Endodermal cell (in vitro differentiated cells): ENCODE measurements around the gene PPM1L. TPM values are rescaled to one million over a fixed set of nuclear protein-coding genes. Genes with fewer than 3 reads are reported as not detected.

ENCODE experiments used
- DNase-seq: peaks from one replicate; pipeline ENCODE4 v3.0.0-alpha.2; 2017
- H3K27ac ChIP-seq: 2 replicates; pipeline ENCODE4 v1.5.1; 2013; ENCODE audit warnings: mild to moderate bottlenecking, low read depth, low read length, moderate library complexity
- H3K27me3 ChIP-seq: 2 replicates; pipeline ENCODE4 v1.6.1; 2013; ENCODE audit warnings: mild to moderate bottlenecking, low read length, moderate library complexity; ENCODE audit not compliant: insufficient read depth, control insufficient read depth, poor library complexity, severe bottlenecking
- H3K36me3 ChIP-seq: 2 replicates; pipeline ENCODE4 v1.7.0; 2013; ENCODE audit warnings: mild to moderate bottlenecking, low read length, moderate library complexity; ENCODE audit not compliant: control insufficient read depth, insufficient read depth
- H3K4me1 ChIP-seq: one replicate; pipeline ENCODE4 v1.7.0; 2013; ENCODE audit warnings: low read length; ENCODE audit not compliant: control insufficient read depth, insufficient read depth
- H3K4me3 ChIP-seq: 2 replicates; pipeline ENCODE4 v1.5.1; 2013; ENCODE audit warnings: mild to moderate bottlenecking, low read length, moderate library complexity
- H3K9ac ChIP-seq: 2 replicates; pipeline ENCODE4 v1.6.1; 2013; ENCODE audit warnings: mild to moderate bottlenecking, low read length, moderate library complexity; ENCODE audit not compliant: poor library complexity, severe bottlenecking; ENCODE audit errors: extremely low read depth
- H3K9me3 ChIP-seq: 2 replicates; pipeline ENCODE4 v1.6.1; 2013; ENCODE audit warnings: mild to moderate bottlenecking, low read length, moderate library complexity; ENCODE audit not compliant: control insufficient read depth
- H3K27ac Mint-ChIP-seq: 2 replicates; pipeline ENCODE4 v1.8.0; 2020; ENCODE audit warnings: mixed read lengths
- H3K27me3 Mint-ChIP-seq: 2 replicates; pipeline ENCODE4 v1.8.0; 2021; ENCODE audit warnings: mild to moderate bottlenecking, mixed read lengths; ENCODE audit not compliant: insufficient read depth
- H3K36me3 Mint-ChIP-seq: 2 replicates; pipeline ENCODE4 v1.8.0; 2020; ENCODE audit warnings: low read depth, mixed read lengths
- H3K4me1 Mint-ChIP-seq: 2 replicates; pipeline ENCODE4 v1.8.0; 2020; ENCODE audit warnings: mixed read lengths
- H3K4me3 Mint-ChIP-seq: 2 replicates; pipeline ENCODE4 v1.8.0; 2020; ENCODE audit warnings: mild to moderate bottlenecking, moderate library complexity, mixed read lengths
- H3K9me3 Mint-ChIP-seq: 2 replicates; pipeline ENCODE4 v1.8.0; 2020; ENCODE audit warnings: mild to moderate bottlenecking, mixed read lengths
- CTCF ChIP-seq: fragments of 200-600 bp; sonication (generic); conservative IDR thresholded peaks from 2 replicates; pipeline ENCODE4 v1.5.0; 2021; ENCODE audit warnings: antibody characterized with exemption, mild to moderate bottlenecking
- WGBS, 2 experiments: methylation state at CpG; one replicate each; pipeline versions ENCODE4 v1.1.5 to v1.1.7; 2013; ENCODE audit warnings: missing lambda C conversion rate in 2 of 2, mixed read lengths in 1 of 2; ENCODE audit not compliant: insufficient coverage in 1 of 2, insufficient read length in 1 of 2; 5-methylcytosine and 5-hydroxymethylcytosine counted together
- total RNA-seq, 2 donors: library from RNA; stranded (reverse); fragmentation: NEBNext Ultra II Directional in 1 of 2; extraction: Animal tissue kit (Norgen Biotek cat#: 25700) in 1 of 2; gene quantifications; 2 replicates in 1 of 2; 3 replicates in 1 of 2; pipeline ENCODE4 v1.2.1, GENCODE V29; 2021

PPM1L gene
- total RNA-seq, 2 donors from 2014 or later, result 1.6 to 3.3 TPM

- Mint-ChIP-seq H3K36me3 (no peaks in the 10 kb centered on the region), H3K4me1 (peaks cover 17% of the 10 kb centered on the region), H3K4me3 (peak overlapping the region; percentile 67), H3K27ac (no peak overlapping the region), H3K9me3 (no peaks in the 10 kb centered on the region), H3K27me3 (peaks cover 62% of the 10 kb centered on the region)
- peak; percentile 83 for DNase-seq
- no peak overlapping the region for H3K9ac ChIP-seq
- peaks cover 4% of the 10 kb centered on the region for H3K4me1 ChIP-seq
- peaks cover 69% of the 10 kb centered on the region for H3K27me3 ChIP-seq
- 1 to 2% methylated on average over 17 to 27 of the region's 27 CpGs for WGBS, 2 experiments
- H3K36me3 ChIP-seq, result no peaks in the 10 kb centered on the region
- TF ChIP-seq CTCF, result no peak
- H3K4me3 ChIP-seq, result peak overlapping the region; percentile 83
- no peak overlapping the region for H3K27ac ChIP-seq
- H3K9me3 ChIP-seq, result no peaks in the 10 kb centered on the region
Measured at GRCh38 chr3:160754371-160754854, 1.6 kb upstream of the PPM1L start.

- Histone ChIP-seq H3K36me3 (no peaks in the 10 kb centered on the region), H3K4me3 (peak overlapping the region; percentile 83), H3K9ac (peak overlapping the region; percentile 49), H3K9me3 (no peaks in the 10 kb centered on the region), H3K27me3 (peaks cover 62% of the 10 kb centered on the region), H3K4me1 (peaks cover 4% of the 10 kb centered on the region), H3K27ac (peak overlapping the region; percentile 88)
- 0% methylated on average over 19 to 85 of the region's 85 CpGs for WGBS, 2 experiments
- H3K27ac Mint-ChIP-seq, result peak overlapping the region; percentile 74
- TF ChIP-seq CTCF, result no peak
- H3K36me3 Mint-ChIP-seq, result no peaks in the 10 kb centered on the region
- no peaks in the 10 kb centered on the region for H3K9me3 Mint-ChIP-seq
- H3K27me3 Mint-ChIP-seq, result peaks cover 62% of the 10 kb centered on the region
- peaks cover 17% of the 10 kb centered on the region for H3K4me1 Mint-ChIP-seq
- H3K4me3 Mint-ChIP-seq, result peak overlapping the region; percentile 67
- DNase-seq, result peak; percentile 94
Measured at GRCh38 chr3:160754855-160755747, 930 bp upstream of the PPM1L start.

GRCh38 chr3:160757233-160758106, 1.4 kb downstream of the PPM1L start:
- H3K9me3 Mint-ChIP-seq, result no peaks in the 10 kb centered on the region
- H3K36me3 ChIP-seq, result no peaks in the 10 kb centered on the region
- no peak overlapping the region for H3K27ac ChIP-seq
- H3K27me3 Mint-ChIP-seq, result peaks cover 48% of the 10 kb centered on the region
- H3K27me3 ChIP-seq, result peaks cover 41% of the 10 kb centered on the region
- no peaks in the 10 kb centered on the region for H3K36me3 Mint-ChIP-seq
- no peak overlapping the region for H3K9ac ChIP-seq
- H3K9me3 ChIP-seq, result no peaks in the 10 kb centered on the region
- peaks cover 17% of the 10 kb centered on the region for H3K4me1 Mint-ChIP-seq
- DNase-seq, result peak; percentile 73
- peaks cover 4% of the 10 kb centered on the region for H3K4me1 ChIP-seq
- peak overlapping the region; percentile 83 for H3K4me3 ChIP-seq
- 22 to 40% methylated on average over 11 to 20 of the region's 20 CpGs for WGBS, 2 experiments
- no peak overlapping the region for H3K27ac Mint-ChIP-seq
- no peak for TF ChIP-seq CTCF
- peak overlapping the region; percentile 67 for H3K4me3 Mint-ChIP-seq
